WTC11 (cell line): ENCODE measurements around the gene ETNK2.

Source experiments
- ATF1 ChIP-seq: sonication (generic); formaldehyde crosslinking; IDR thresholded peaks from 2 replicates; pipeline ENCODE4 v1.8.1; 2023; ENCODE audit warnings: mild to moderate bottlenecking, moderate library complexity, missing genetic modification reagents
- ATF2 ChIP-seq: sonication (generic); formaldehyde crosslinking; IDR thresholded peaks from 2 replicates; pipeline ENCODE4 v1.8.1; 2022; ENCODE audit warnings: low read depth, missing genetic modification reagents, borderline replicate concordance
- ATF3 ChIP-seq: sonication (generic); formaldehyde crosslinking; conservative IDR thresholded peaks from 2 replicates; pipeline ENCODE4 v1.8.1; 2022; ENCODE audit warnings: mild to moderate bottlenecking, missing genetic modification reagents
- ATF6 ChIP-seq: sonication (generic); formaldehyde crosslinking; IDR thresholded peaks from 2 replicates; pipeline ENCODE4 v1.8.1; 2023; ENCODE audit warnings: mild to moderate bottlenecking, missing genetic modification reagents
- CREM ChIP-seq: sonication (generic); formaldehyde crosslinking; IDR thresholded peaks from 2 replicates; pipeline ENCODE4 v1.8.1; 2022; ENCODE audit warnings: mild to moderate bottlenecking, missing genetic modification reagents, moderate library complexity
- CTCF ChIP-seq: fragments of 200-600 bp; IDR thresholded peaks from 2 replicates; pipeline ENCODE4 v1.8.0; 2022; ENCODE audit warnings: antibody characterized with exemption
- E2F1 ChIP-seq: sonication (generic); formaldehyde crosslinking; IDR thresholded peaks from 2 replicates; pipeline ENCODE4 v1.8.0; 2022; ENCODE audit warnings: mild to moderate bottlenecking, missing genetic modification reagents
- ESRRA ChIP-seq: sonication (generic); formaldehyde crosslinking; IDR thresholded peaks from 2 replicates; pipeline ENCODE4 v1.8.1; 2022; ENCODE audit warnings: mild to moderate bottlenecking, missing genetic modification reagents, borderline replicate concordance
- MAX ChIP-seq: sonication (generic); formaldehyde crosslinking; IDR thresholded peaks from 2 replicates; pipeline ENCODE4 v1.8.0; 2022; ENCODE audit warnings: mild to moderate bottlenecking, missing genetic modification reagents
- NFYB ChIP-seq: sonication (generic); formaldehyde crosslinking; conservative IDR thresholded peaks from 2 replicates; pipeline ENCODE4 v1.8.0; 2022; ENCODE audit warnings: low read depth, missing genetic modification reagents
- TCF7 ChIP-seq: sonication (generic); formaldehyde crosslinking; IDR thresholded peaks from 2 replicates; pipeline ENCODE4 v1.8.0; 2022; ENCODE audit warnings: mild to moderate bottlenecking, low read depth, missing genetic modification reagents, moderate library complexity
- TEAD4 ChIP-seq: sonication (generic); formaldehyde crosslinking; IDR thresholded peaks from 2 replicates; pipeline ENCODE4 v1.8.0; 2022; ENCODE audit warnings: mild to moderate bottlenecking, missing genetic modification reagents

- no peak for TF ChIP-seq CTCF
- TF ChIP-seq ATF3 (CRISPR knock-in tag), result no peak
- no peak for TF ChIP-seq NFYB (CRISPR knock-in tag)
- no peak for TF ChIP-seq TEAD4
- no peak for TF ChIP-seq TCF7 (CRISPR knock-in tag)
- TF ChIP-seq ATF2, result no peak
- TF ChIP-seq E2F1 (CRISPR knock-in tag), result no peak
- TF ChIP-seq CREM (CRISPR knock-in tag), result no peak
- no peak for TF ChIP-seq ESRRA (CRISPR knock-in tag)
- no peak for TF ChIP-seq MAX (CRISPR knock-in tag)
- no peak for TF ChIP-seq ATF1
- TF ChIP-seq ATF6 (CRISPR knock-in tag), result no peak
Measured at GRCh38 chr1:204089044-204089751, 62.6 kb downstream of the ETNK2 start.
